Osteocyte (in vitro differentiated cells): ENCODE data around the gene EXOC7. TPM values are rescaled to one million over a fixed set of nuclear protein-coding genes. Genes with fewer than 3 reads are reported as not detected.
"Not testable (repeated sequence)": the region's sequence is repeated elsewhere in the genome, so short reads cannot be mapped to it uniquely, and the experiment has no call there.

ENCODE experiments used
- DNase-seq: peaks from one replicate; pipeline ENCODE4 v3.0.0; 2021; ENCODE audit warnings: mixed read lengths; ENCODE audit not compliant: unreplicated experiment; ENCODE audit errors: extremely low spot score
- H3K27ac Mint-ChIP-seq: one replicate; pipeline ENCODE4 v1.8.0; 2021; ENCODE audit warnings: mild to moderate bottlenecking, mixed read lengths; ENCODE audit not compliant: unreplicated experiment
- H3K27me3 Mint-ChIP-seq: one replicate; pipeline ENCODE4 v1.8.0; 2021; ENCODE audit warnings: mixed read lengths; ENCODE audit not compliant: unreplicated experiment
- H3K36me3 Mint-ChIP-seq: one replicate; pipeline ENCODE4 v1.8.0; 2021; ENCODE audit warnings: mixed read lengths; ENCODE audit not compliant: unreplicated experiment
- H3K4me1 Mint-ChIP-seq: one replicate; pipeline ENCODE4 v1.8.0; 2021; ENCODE audit warnings: mixed read lengths; ENCODE audit not compliant: unreplicated experiment
- H3K4me3 Mint-ChIP-seq: one replicate; pipeline ENCODE4 v1.8.0; 2021; ENCODE audit warnings: mild to moderate bottlenecking, moderate library complexity, mixed read lengths; ENCODE audit not compliant: unreplicated experiment
- H3K9me3 Mint-ChIP-seq: one replicate; pipeline ENCODE4 v1.8.0; 2021; ENCODE audit warnings: mixed read lengths; ENCODE audit not compliant: unreplicated experiment
- total RNA-seq: library from RNA; stranded (reverse); gene quantifications from 2 replicates; pipeline ENCODE4 v1.2.1, GENCODE V29; 2021
- TF ChIP-seq, protein P1 (sequence below): fragments of 200-600 bp; sonication (generic); IDR thresholded peaks from 2 replicates; pipeline ENCODE4 v1.5.0; 2021; ENCODE audit warnings: antibody characterized with exemption, mild to moderate bottlenecking, moderate library complexity

Gene EXOC7
- total RNA-seq, 1 donor from 2014 or later, result 158 TPM

- Mint-ChIP-seq H3K4me1 (peaks cover 3% of the 10 kb centered on the region), H3K27ac (no peak overlapping the region), H3K4me3 (no peak overlapping the region), H3K9me3 (no peaks in the 10 kb centered on the region), H3K36me3 (peaks cover 17% of the 10 kb centered on the region), H3K27me3 (peaks cover 36% of the 10 kb centered on the region)
- TF ChIP-seq, protein P1, sequence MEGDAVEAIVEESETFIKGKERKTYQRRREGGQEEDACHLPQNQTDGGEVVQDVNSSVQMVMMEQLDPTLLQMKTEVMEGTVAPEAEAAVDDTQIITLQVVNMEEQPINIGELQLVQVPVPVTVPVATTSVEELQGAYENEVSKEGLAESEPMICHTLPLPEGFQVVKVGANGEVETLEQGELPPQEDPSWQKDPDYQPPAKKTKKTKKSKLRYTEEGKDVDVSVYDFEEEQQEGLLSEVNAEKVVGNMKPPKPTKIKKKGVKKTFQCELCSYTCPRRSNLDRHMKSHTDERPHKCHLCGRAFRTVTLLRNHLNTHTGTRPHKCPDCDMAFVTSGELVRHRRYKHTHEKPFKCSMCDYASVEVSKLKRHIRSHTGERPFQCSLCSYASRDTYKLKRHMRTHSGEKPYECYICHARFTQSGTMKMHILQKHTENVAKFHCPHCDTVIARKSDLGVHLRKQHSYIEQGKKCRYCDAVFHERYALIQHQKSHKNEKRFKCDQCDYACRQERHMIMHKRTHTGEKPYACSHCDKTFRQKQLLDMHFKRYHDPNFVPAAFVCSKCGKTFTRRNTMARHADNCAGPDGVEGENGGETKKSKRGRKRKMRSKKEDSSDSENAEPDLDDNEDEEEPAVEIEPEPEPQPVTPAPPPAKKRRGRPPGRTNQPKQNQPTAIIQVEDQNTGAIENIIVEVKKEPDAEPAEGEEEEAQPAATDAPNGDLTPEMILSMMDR, result no peak
- no peak for DNase-seq
Observed at GRCh38 chr17:76080768-76081287, 22.8 kb downstream of the EXOC7 start.

DNA sequence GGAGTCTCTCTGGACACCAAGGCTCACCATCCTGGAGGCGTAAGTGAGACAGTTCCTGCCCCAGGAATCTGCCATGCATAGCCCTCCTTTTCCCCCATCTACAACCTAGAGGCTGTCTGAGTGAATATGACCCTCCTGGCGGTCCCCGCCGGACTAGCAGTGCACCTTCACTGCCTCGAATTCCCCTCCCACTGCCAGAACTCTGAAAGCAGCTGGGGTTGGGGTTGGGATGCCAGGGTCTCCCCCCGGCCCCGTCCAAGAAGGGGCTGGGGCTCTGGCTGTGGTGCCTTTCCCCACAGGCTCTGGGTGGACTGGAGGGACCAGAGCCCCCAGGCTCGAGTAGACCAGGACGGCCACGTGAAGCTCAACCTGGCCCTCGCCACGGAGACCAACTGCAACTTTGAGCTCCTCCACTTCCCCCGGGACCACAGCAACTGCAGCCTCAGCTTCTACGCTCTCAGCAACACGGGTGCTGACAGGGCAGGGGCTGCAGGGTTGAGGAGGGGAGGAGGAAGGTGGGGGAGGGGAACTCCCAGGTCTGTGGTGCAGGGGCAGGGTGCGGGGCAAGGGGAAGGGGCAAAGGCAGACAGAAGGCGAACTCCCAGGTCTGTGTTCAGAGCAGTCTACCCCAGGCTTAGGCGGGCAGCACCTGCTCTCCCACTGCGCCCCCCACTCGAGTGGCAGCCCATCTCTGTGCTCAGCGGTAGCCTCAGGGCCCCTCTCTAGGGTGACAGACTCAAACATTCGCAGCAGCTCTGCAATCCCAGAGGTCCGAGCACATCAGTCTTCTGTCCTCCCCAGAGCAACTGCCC lies 23.4 kb downstream of the EXOC7 start:
- H3K4me1 Mint-ChIP-seq, result peaks cover 8% of the 10 kb centered on the region
- no peak overlapping the region for H3K4me3 Mint-ChIP-seq
- DNase-seq, result no peak

GRCh38 chr17:76079535-76079955 lies 24.0 kb downstream of the EXOC7 start:
- Mint-ChIP-seq H3K4me3 (no peak overlapping the region), H3K4me1 (peaks cover 12% of the 10 kb centered on the region), H3K27me3 (peaks cover 47% of the 10 kb centered on the region), H3K36me3 (peaks cover 13% of the 10 kb centered on the region), H3K9me3 (no peaks in the 10 kb centered on the region), H3K27ac (no peak overlapping the region)
- no peak for DNase-seq
- TF ChIP-seq, protein P1, result no peak

More for the DNA sequence above, 23.4 kb downstream of the EXOC7 start:
- TF ChIP-seq, protein P1, result no peak
- Mint-ChIP-seq H3K27me3 (peaks cover 43% of the 10 kb centered on the region), H3K27ac (no peak overlapping the region), H3K36me3 (peaks cover 16% of the 10 kb centered on the region), H3K9me3 (no peaks in the 10 kb centered on the region)

DNA sequence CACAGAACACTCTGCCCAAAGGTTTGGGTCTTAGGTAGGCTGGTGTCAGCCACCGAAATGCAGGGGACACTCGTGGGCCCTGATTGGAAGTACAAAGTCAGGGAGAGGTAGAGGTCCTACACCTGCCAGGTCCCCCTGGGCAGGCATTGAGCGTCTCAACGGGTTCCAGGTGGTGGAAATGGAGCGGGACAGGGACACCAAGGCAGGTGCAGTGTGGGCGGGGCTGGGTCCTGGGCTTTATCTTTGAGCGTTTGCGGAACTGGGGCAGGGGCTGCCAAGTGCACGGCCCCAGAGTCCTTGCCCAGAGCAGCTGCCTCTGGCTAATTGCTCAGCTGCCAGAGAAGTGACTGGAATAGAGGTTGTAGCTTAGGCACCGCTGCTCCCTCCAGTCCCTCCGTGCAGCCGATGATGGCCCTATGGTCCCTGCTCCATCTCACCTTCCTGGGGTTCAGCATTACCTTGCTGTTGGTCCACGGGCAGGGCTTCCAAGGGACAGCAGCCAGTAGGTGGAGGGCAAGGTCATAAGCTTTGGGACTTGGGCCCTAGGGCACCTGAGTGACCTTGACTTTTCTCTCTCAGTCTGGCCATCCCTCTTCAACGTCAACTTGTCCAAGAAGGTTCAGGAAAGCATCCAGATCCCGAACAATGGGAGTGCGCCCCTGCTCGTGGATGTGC lies 24.6 kb downstream of the EXOC7 start, which contains the start of gene ZACN:
Gene ZACN, plus strand, starts transcription at position 323 of the 675 bp plus-strand sequence. Its CDS starts 83 bp downstream, at position 406.
- DNase-seq, result no peak
- Mint-ChIP-seq H3K27me3 (peaks cover 47% of the 10 kb centered on the region), H3K27ac (no peak within 1 kb of the TSS), H3K4me1 (peaks cover 12% of the 10 kb centered on the region), H3K4me3 (no peak within 1 kb of the TSS), H3K9me3 (no peaks in the 10 kb centered on the region), H3K36me3 (peaks cover 7% of the 10 kb centered on the region)
- TF ChIP-seq, protein P1, result no peak

DNA sequence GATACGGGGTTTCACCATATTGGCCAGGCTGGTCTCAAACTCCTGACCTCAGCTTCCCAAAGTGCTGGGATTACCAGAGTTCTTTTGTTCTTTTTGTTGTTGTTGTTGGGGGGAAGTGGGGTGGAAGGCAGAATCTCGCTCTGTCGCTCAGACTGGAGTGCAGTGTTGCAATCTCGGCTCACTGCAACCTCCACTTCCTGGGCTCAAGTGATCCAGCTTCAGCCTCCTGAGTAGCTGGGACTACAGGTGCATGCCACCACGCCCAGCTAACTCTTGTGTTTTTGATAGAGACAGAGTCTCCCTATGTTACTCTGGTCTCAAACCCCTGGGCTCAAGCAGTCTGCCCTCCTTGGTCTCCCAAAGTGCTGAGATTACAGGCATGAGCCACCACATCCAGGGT lies 25.2 kb downstream of the EXOC7 start:
- not testable (repeated sequence) for H3K4me3 Mint-ChIP-seq, H3K9me3 Mint-ChIP-seq, H3K27ac Mint-ChIP-seq, DNase-seq, H3K36me3 Mint-ChIP-seq
- Mint-ChIP-seq H3K4me1 (peaks cover 12% of the 10 kb centered on the region), H3K27me3 (peaks cover 51% of the 10 kb centered on the region)
